Measurements from ENCODE around the gene PRKN. TPM values are rescaled to one million over a fixed set of nuclear protein-coding genes. Genes with fewer than 3 reads are reported as not detected.

PRKN gene
- total and polyA plus RNA-seq, 8 donors = 0.82 to 7.2 (median 2.9) TPM

- no peak for TF ChIP-seq CTCF (IDR thresholded peaks at IDR 0.05)
- Histone ChIP-seq H3K9me3 (no peaks in the 10 kb centered on the region), H3K4me1 (no peaks in the 10 kb centered on the region), H3K4me3 (no peak overlapping the region), H3K27ac (no peak overlapping the region), H3K36me3 (no peaks in the 10 kb centered on the region), H3K27me3 (no peaks in the 10 kb centered on the region)
- FAIRE-seq (no peak), DNase-seq (no peak), ATAC-seq (no peak)
- intact Hi-C loops (cut with DNase I) = no loop called here
Measured at GRCh38 chr6:161363286-161363685, 1364.3 kb downstream of the PRKN start.

GRCh38 chr6:161362266-161362665 lies 1365.3 kb downstream of the PRKN start:
- no peak for FAIRE-seq
- WGBS, 2 donors = 93 to 94% methylated on average over 7 of the region's 7 CpGs
- no peak for TF ChIP-seq CTCF (IDR thresholded peaks at IDR 0.05)
- ATAC-seq = no peak
- Histone ChIP-seq H3K36me3 (no peaks in the 10 kb centered on the region), H3K4me3 (no peak overlapping the region), H3K4me1 (no peaks in the 10 kb centered on the region), H3K27ac (no peak overlapping the region), H3K27me3 (no peaks in the 10 kb centered on the region), H3K9me3 (no peaks in the 10 kb centered on the region)
- DNase-seq = no peak
- intact Hi-C loops (cut with DNase I) = no loop called here

GRCh38 chr6:161361529-161361928 lies 1366.0 kb downstream of the PRKN start:
- no peak overlapping the region for H3K4me3 ChIP-seq
- FAIRE-seq = no peak
- ATAC-seq = no peak
- WGBS, 2 donors = 86 to 92% methylated on average over 9 of the region's 9 CpGs
- DNase-seq = no peak
- no peaks in the 10 kb centered on the region for H3K4me1 ChIP-seq
- no peak overlapping the region for H3K27ac ChIP-seq
- H3K27me3 ChIP-seq = no peaks in the 10 kb centered on the region
- intact Hi-C loops (cut with DNase I) = no loop called here
- no peaks in the 10 kb centered on the region for H3K36me3 ChIP-seq
- no peak for TF ChIP-seq CTCF (IDR thresholded peaks at IDR 0.05)
- no peaks in the 10 kb centered on the region for H3K9me3 ChIP-seq

- intact Hi-C loops (cut with DNase I) = no loop called here
- ATAC-seq = no peak
- no peak for DNase-seq
- Histone ChIP-seq H3K9me3 (no peaks in the 10 kb centered on the region), H3K4me1 (no peaks in the 10 kb centered on the region), H3K27me3 (no peaks in the 10 kb centered on the region), H3K27ac (no peak overlapping the region), H3K4me3 (no peak overlapping the region), H3K36me3 (no peaks in the 10 kb centered on the region)
- no peak for FAIRE-seq
- WGBS, 2 donors = 67 to 74% methylated on average over 3 of the region's 3 CpGs
- TF ChIP-seq CTCF (IDR thresholded peaks at IDR 0.05) = no peak
Measured at GRCh38 chr6:161360520-161360919, 1367.0 kb downstream of the PRKN start.

GRCh38 chr6:161359618-161359945 lies 1368.0 kb downstream of the PRKN start:
- no peak overlapping the region for H3K4me3 ChIP-seq
- intact Hi-C loops (cut with DNase I) = no loop called here
- no peak overlapping the region for H3K27ac ChIP-seq
- TF ChIP-seq CTCF (IDR thresholded peaks at IDR 0.05) = no peak
- no peaks in the 10 kb centered on the region for H3K36me3 ChIP-seq
- DNase-seq (no peak), ATAC-seq (no peak), FAIRE-seq (no peak)
- WGBS, 2 donors = 70 to 78% methylated on average over 5 of the region's 5 CpGs
- H3K9me3 ChIP-seq = no peaks in the 10 kb centered on the region
- H3K27me3 ChIP-seq = no peaks in the 10 kb centered on the region
- no peaks in the 10 kb centered on the region for H3K4me1 ChIP-seq

All from pancreas (tissue), 10 donors.